ENCODE results near the gene TSTD1. TPM values are rescaled to one million over a fixed set of nuclear protein-coding genes. Genes with fewer than 3 reads are reported as not detected.

Gene TSTD1
- total RNA-seq, 3 donors from 2014 or later, result 48.9 to 105 (median 80.1) TPM

DNA sequence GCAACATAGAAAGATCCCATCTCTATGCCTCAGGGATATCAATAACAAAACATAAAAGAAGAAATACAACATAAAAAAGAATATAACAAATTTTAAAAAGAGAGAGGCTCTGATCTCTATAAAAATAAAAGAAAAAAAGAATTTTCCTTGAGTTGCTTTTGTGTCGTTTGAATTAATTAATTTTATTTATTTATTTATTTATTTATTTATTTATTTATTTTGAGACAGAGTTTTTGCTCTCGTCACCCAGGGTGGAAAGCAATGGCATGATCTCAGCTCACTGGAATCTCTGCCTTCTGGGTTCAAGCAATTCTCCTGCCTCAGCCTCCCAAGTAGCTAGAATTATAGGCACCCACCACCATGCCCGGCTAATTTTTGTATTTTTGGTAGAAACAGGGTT lies 26.3 kb downstream of the TSTD1 start:
- DNase-seq (no peak), ATAC-seq (no peak)
- no peaks in the 10 kb centered on the region for H3K9me3 ChIP-seq
- TF ChIP-seq, protein P1, sequence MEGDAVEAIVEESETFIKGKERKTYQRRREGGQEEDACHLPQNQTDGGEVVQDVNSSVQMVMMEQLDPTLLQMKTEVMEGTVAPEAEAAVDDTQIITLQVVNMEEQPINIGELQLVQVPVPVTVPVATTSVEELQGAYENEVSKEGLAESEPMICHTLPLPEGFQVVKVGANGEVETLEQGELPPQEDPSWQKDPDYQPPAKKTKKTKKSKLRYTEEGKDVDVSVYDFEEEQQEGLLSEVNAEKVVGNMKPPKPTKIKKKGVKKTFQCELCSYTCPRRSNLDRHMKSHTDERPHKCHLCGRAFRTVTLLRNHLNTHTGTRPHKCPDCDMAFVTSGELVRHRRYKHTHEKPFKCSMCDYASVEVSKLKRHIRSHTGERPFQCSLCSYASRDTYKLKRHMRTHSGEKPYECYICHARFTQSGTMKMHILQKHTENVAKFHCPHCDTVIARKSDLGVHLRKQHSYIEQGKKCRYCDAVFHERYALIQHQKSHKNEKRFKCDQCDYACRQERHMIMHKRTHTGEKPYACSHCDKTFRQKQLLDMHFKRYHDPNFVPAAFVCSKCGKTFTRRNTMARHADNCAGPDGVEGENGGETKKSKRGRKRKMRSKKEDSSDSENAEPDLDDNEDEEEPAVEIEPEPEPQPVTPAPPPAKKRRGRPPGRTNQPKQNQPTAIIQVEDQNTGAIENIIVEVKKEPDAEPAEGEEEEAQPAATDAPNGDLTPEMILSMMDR (IDR thresholded peaks at IDR 0.05), result no peak
- peaks cover 26% of the 10 kb centered on the region for H3K4me1 ChIP-seq (ENCODE audit: low read depth)
- H3K4me3 ChIP-seq, result no peak overlapping the region
- H3K36me3 ChIP-seq (ENCODE audit: low read depth), result no peaks in the 10 kb centered on the region
- intact Hi-C loops (cut with DNase I, micrococcal nuclease), result no loop called here

DNA sequence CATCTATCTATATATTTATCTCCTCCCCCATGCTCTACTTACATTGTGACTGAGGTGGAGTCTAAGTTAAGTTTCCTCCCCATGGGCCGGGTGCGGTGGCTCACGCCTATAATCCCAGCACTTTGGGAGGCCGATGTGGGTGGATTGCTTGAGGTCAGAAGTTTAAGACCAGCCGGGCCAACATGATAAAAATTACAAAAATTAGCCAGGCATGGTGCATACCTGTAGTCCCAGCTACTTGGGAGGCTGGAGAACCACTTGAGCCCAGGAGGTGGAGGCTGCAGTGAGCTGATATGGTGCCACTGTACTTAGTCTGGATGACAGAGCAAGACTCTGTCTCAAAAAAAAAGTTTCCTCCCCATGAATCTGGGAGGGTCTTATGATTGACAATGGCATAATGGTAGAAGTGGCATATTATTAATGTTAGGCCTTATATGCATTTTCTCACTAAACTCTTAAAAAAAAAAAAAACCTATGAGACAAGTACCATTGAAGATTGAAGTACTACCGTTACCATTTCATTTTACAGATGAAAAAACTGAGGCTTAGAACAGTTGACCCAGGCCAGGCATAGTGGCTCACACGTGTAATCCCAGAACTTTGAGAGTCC lies 29.1 kb downstream of the TSTD1 start:
- no peaks in the 10 kb centered on the region for H3K36me3 ChIP-seq (ENCODE audit: low read depth)
- H3K9me3 ChIP-seq, result no peaks in the 10 kb centered on the region
- H3K4me1 ChIP-seq (ENCODE audit: low read depth), result peaks cover 17% of the 10 kb centered on the region
- ATAC-seq (no peak), DNase-seq (no peak)
- H3K4me3 ChIP-seq, result no peak overlapping the region
- intact Hi-C loops (cut with DNase I, micrococcal nuclease), result no loop called here
- TF ChIP-seq, protein P1 (IDR thresholded peaks at IDR 0.05), result no peak

DNA sequence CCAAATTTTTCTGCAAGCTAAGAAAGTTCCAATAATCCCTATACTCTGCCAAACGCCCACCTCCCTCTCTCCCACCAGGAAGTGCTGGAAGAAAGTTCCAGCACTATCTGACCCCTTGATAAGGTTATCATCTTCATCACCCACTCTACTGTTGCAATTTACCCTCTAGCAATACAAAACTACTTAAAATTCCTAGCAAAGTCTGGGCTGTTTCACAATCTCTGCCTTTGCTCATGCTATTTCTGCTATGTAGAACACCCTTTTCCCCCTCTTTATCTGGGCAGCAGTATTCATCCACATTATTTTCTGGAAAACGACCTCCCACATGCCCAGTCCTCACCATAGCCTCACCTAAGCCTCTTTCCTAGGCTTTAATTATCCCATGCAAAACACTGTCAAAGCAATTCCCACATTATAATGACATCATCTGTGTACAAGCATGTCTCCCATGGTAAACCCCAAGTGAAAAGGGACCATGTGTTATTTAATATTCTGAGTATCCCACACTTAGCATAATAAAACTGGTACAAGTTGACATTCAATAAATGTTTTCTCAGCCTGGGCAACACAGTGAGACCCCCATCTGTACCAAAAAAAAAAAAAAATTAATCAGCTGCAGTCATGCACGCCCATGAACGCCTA lies 29.8 kb downstream of the TSTD1 start:
- Histone ChIP-seq H3K9me3 (no peaks in the 10 kb centered on the region), H3K4me1 (ENCODE audit: low read depth) (peaks cover 10% of the 10 kb centered on the region), H3K4me3 (no peak overlapping the region), H3K36me3 (ENCODE audit: low read depth) (no peaks in the 10 kb centered on the region)
- DNase-seq, result no peak
- TF ChIP-seq, protein P1 (IDR thresholded peaks at IDR 0.05), result no peak
- intact Hi-C loops (cut with DNase I, micrococcal nuclease), result no loop called here
- no peak for ATAC-seq

DNA sequence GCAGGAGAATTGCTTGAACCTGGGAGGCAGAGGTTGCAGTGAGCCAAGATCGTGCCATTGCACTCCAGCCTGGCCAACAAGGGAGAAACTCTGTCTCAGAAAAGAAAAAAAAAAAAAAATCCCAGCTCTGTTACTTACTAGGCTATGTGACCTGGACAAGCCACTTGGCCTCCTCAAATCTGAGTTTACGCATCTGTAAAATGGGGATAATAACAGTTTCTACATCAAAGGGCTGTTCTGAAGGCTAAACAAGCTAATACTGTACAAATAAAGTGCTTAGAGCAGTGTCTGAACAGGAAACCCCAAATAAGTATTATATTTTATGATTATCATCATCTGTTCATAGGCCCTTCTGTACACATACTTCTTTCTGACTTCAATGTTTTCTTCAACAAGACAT lies 31.4 kb downstream of the TSTD1 start:
- H3K9me3 ChIP-seq, result no peaks in the 10 kb centered on the region
- H3K4me3 ChIP-seq, result no peak overlapping the region
- intact Hi-C loops (cut with DNase I, micrococcal nuclease), result no loop called here
- H3K36me3 ChIP-seq (ENCODE audit: low read depth), result no peaks in the 10 kb centered on the region
- TF ChIP-seq, protein P1 (IDR thresholded peaks at IDR 0.05), result no peak
- no peak for ATAC-seq
- H3K4me1 ChIP-seq (ENCODE audit: low read depth), result no peaks in the 10 kb centered on the region
- DNase-seq, result no peak

DNA sequence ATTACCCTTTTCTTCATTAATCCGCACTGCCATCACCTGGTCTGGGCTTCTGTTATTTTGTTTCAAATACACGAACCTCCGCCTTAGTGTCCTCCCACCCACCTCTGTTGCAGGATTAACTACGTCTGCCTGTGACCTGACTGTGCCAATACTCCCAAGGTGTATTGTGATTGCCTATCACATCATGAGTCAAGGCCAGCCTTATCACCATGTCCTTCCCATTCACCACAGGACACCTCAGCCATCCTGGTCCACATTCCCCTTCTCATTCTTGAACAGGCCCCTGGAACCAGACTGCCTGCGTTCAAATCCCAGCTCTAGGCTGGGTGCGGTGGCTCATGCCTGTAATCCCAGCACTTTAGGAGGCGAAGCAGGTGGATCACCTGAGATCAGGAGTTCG lies 32.2 kb downstream of the TSTD1 start:
- no peaks in the 10 kb centered on the region for H3K36me3 ChIP-seq (ENCODE audit: low read depth)
- intact Hi-C loops (cut with DNase I, micrococcal nuclease), result no loop called here
- peak; percentile 40 for ATAC-seq

More for the DNA sequence above, 32.2 kb downstream of the TSTD1 start:
- Histone ChIP-seq H3K4me3 (no peak overlapping the region), H3K9me3 (no peaks in the 10 kb centered on the region), H3K4me1 (ENCODE audit: low read depth) (no peaks in the 10 kb centered on the region)
- DNase-seq, result no peak
- TF ChIP-seq, protein P1 (IDR thresholded peaks at IDR 0.05), result no peak
